Gastrocnemius medialis (tissue), 4 donors: ENCODE results near the gene BEST1.

Experiments used
- POLR2A ChIP-seq, 2 donors: fragments of 450-650 bp; IDR thresholded peaks; one replicate each; pipeline ENCODE4 v1.6.1; 2017; ENCODE audit warnings: antibody characterized with exemption in 2 of 2, mild to moderate bottlenecking in 2 of 2, moderate library complexity in 2 of 2
- TF ChIP-seq, protein P1 (sequence below), 5 experiments: fragments of 450-650 bp in 3 of 5; fragments of 200-600 bp in 2 of 5; sonication (generic) in 2 of 5; IDR thresholded peaks in 4 of 5; conservative IDR thresholded peaks in 1 of 5; 1 replicate in 4 of 5; 2 replicates in 1 of 5; pipeline ENCODE4 v1.5.1; 2016 to 2019; ENCODE audit warnings: antibody characterized with exemption in 5 of 5, mild to moderate bottlenecking in 3 of 5, moderate library complexity in 3 of 5

DNA sequence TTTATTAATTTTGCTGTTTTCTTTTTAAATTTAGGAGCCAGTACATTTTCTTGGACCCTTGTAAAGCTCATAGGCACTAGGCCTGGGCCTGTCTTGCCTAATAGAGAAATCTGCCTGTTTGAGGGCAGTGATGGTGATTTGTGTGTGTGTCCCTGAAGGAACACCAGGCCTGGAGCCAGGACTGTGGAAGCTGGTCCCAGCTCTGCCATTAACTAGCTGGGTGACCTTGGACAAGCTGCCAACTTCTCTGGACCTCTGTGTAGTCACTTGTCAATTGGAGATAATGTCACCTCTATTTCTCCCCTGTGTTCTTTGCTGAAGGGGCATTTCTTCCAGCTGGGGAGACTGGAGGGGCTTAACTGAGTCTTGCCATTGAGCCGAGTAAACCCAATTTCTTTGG, 33.3 kb downstream of the BEST1 start:
- TF ChIP-seq, protein P1, sequence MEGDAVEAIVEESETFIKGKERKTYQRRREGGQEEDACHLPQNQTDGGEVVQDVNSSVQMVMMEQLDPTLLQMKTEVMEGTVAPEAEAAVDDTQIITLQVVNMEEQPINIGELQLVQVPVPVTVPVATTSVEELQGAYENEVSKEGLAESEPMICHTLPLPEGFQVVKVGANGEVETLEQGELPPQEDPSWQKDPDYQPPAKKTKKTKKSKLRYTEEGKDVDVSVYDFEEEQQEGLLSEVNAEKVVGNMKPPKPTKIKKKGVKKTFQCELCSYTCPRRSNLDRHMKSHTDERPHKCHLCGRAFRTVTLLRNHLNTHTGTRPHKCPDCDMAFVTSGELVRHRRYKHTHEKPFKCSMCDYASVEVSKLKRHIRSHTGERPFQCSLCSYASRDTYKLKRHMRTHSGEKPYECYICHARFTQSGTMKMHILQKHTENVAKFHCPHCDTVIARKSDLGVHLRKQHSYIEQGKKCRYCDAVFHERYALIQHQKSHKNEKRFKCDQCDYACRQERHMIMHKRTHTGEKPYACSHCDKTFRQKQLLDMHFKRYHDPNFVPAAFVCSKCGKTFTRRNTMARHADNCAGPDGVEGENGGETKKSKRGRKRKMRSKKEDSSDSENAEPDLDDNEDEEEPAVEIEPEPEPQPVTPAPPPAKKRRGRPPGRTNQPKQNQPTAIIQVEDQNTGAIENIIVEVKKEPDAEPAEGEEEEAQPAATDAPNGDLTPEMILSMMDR (IDR thresholded peaks at IDR 0.05 in 4 of 5, conservative IDR thresholded peaks at IDR 0.05 in 1 of 5) = no peak
- no peak for TF ChIP-seq POLR2A (IDR thresholded peaks at IDR 0.05)
